CD4-positive, alpha-beta T cell treated with Interleukin-15 for 4 hours (primary cell): Measurements from ENCODE around the gene MSI1.
A peak's percentile ranks its signal among the peaks of the same experiment; 100 is the strongest.
"Not testable (repeated sequence)": the region's sequence is repeated elsewhere in the genome, so short reads cannot be mapped to it uniquely, and the experiment has no call there.

Source experiments
- DNase-seq: peaks from one replicate; pipeline ENCODE4 v3.0.0-alpha.2; 2020; ENCODE audit warnings: low spot score

MSI1 gene

GRCh38 chr12:120356567-120357030 lies 12.4 kb downstream of the MSI1 start:
- peak; percentile 69 for DNase-seq

- no peak for DNase-seq
These were observed 15.2 kb downstream of the MSI1 start for GRCh38 chr12:120353556-120354317.

GRCh38 chr12:120353136-120353535 lies 15.8 kb downstream of the MSI1 start:
- DNase-seq, result no peak

- no peak for DNase-seq
These were observed 16.8 kb downstream of the MSI1 start for GRCh38 chr12:120352117-120352516.

- DNase-seq, result no peak
These were observed 18.2 kb downstream of the MSI1 start for GRCh38 chr12:120350576-120351350.

- DNase-seq, result no peak
These were observed 21.2 kb downstream of the MSI1 start for GRCh38 chr12:120347766-120348165.

GRCh38 chr12:120346681-120347080 lies 22.3 kb downstream of the MSI1 start:
- no peak for DNase-seq

- no peak for DNase-seq
These were observed 22.9 kb downstream of the MSI1 start for GRCh38 chr12:120346031-120346430.

- DNase-seq, result no peak
These were observed 25.3 kb downstream of the MSI1 start for GRCh38 chr12:120343692-120344091.

GRCh38 chr12:120343039-120343537 lies 25.9 kb downstream of the MSI1 start:
- DNase-seq, result no peak

GRCh38 chr12:120342175-120343038 lies 26.6 kb downstream of the MSI1 start:
- DNase-seq, result no peak

GRCh38 chr12:120339256-120339655 lies 29.7 kb downstream of the MSI1 start:
- no peak for DNase-seq

- DNase-seq, result no peak
These were observed 31.2 kb downstream of the MSI1 start for GRCh38 chr12:120337730-120338129.

GRCh38 chr12:120336392-120336791 lies 32.6 kb downstream of the MSI1 start:
- DNase-seq, result not testable (repeated sequence)

GRCh38 chr12:120335447-120335846 lies 33.5 kb downstream of the MSI1 start:
- DNase-seq, result peak; percentile 9

- no peak for DNase-seq
These were observed 36.4 kb downstream of the MSI1 start for GRCh38 chr12:120332523-120332922.

GRCh38 chr12:120332041-120332440 lies 36.9 kb downstream of the MSI1 start:
- no peak for DNase-seq

GRCh38 chr12:120331390-120331789 lies 37.6 kb downstream of the MSI1 start:
- DNase-seq, result no peak

GRCh38 chr12:120328228-120328627 lies 40.7 kb downstream of the MSI1 start:
- no peak for DNase-seq

- no peak for DNase-seq
These were observed 41.4 kb downstream of the MSI1 start, which contains the start of gene PLA2G1B for GRCh38 chr12:120327593-120327992. TSS of gene PLA2G1B (minus strand) at chr12:120327779. CDS start at chr12:120327753, 26 bp downstream.

- DNase-seq, result no peak
These were observed 44.0 kb downstream of the MSI1 start for GRCh38 chr12:120324841-120325417.

- DNase-seq, result no peak
These were observed 45.2 kb downstream of the MSI1 start for GRCh38 chr12:120323772-120324171.
